HL-60 (cell line): Measurements from ENCODE around the gene IFT25.

Source experiments
- CTCF ChIP-seq: IDR thresholded peaks from one replicate; pipeline ENCODE4 v1.5.1; 2011; ENCODE audit warnings: low read length, control low read depth, inconsistent platforms; ENCODE audit not compliant: insufficient read depth
- POLR2AphosphoS5 ChIP-seq: IDR thresholded peaks from 2 replicates; pipeline ENCODE4 v1.6.1; 2012; ENCODE audit warnings: low read depth
- REST ChIP-seq: IDR thresholded peaks from 2 replicates; pipeline ENCODE4 v1.6.1; 2012; ENCODE audit warnings: low read depth; ENCODE audit not compliant: insufficient replicate concordance

- no peak for TF ChIP-seq CTCF
- no peak for TF ChIP-seq REST
- TF ChIP-seq POLR2AphosphoS5 = no peak
Observed at GRCh38 chr1:53894644-53895043, 50.9 kb downstream of the IFT25 start.
